Activated T-helper 1 cell treated with anti-CD3 and anti-CD28 coated beads, Interleukin-2, amount 50 U/mL, for 16 hours (primary cell): ENCODE data around the gene COL2A1.

Source experiments
- DNase-seq, 2 donors: peaks; one replicate each; pipeline ENCODE4 v3.0.0-alpha.2; 2020; ENCODE audit warnings: low read depth in 1 of 2, low spot score in 1 of 2

Gene COL2A1

GRCh38 chr12:47990351-47991105, 13.7 kb downstream of the COL2A1 start:
- DNase-seq = no peak

- DNase-seq = no peak
Measured at GRCh38 chr12:47989666-47990065, 14.6 kb downstream of the COL2A1 start.

GRCh38 chr12:47989023-47989417, 15.3 kb downstream of the COL2A1 start:
- DNase-seq = no peak

- DNase-seq = no peak
Measured at GRCh38 chr12:47988073-47989022, 15.9 kb downstream of the COL2A1 start.

GRCh38 chr12:47987411-47988072, 16.7 kb downstream of the COL2A1 start:
- no peak for DNase-seq

GRCh38 chr12:47986832-47987231, 17.4 kb downstream of the COL2A1 start:
- no peak for DNase-seq

GRCh38 chr12:47986291-47986660, 18.0 kb downstream of the COL2A1 start:
- no peak for DNase-seq

GRCh38 chr12:47985596-47986290, 18.5 kb downstream of the COL2A1 start:
- DNase-seq = no peak

- no peak for DNase-seq
Measured at GRCh38 chr12:47984331-47984801, 19.9 kb downstream of the COL2A1 start.

GRCh38 chr12:47983541-47984115, 20.6 kb downstream of the COL2A1 start:
- DNase-seq = no peak

GRCh38 chr12:47982770-47983169, 21.5 kb downstream of the COL2A1 start:
- no peak for DNase-seq

GRCh38 chr12:47982311-47982710, 22.0 kb downstream of the COL2A1 start:
- DNase-seq = no peak

- no peak for DNase-seq
Measured at GRCh38 chr12:47981496-47982260, 22.6 kb downstream of the COL2A1 start.

GRCh38 chr12:47980779-47981495, 23.3 kb downstream of the COL2A1 start:
- no peak for DNase-seq

GRCh38 chr12:47980197-47980596, 24.1 kb downstream of the COL2A1 start:
- no peak for DNase-seq

GRCh38 chr12:47979686-47980085, 24.6 kb downstream of the COL2A1 start:
- no peak for DNase-seq

GRCh38 chr12:47979166-47979565, 25.1 kb downstream of the COL2A1 start:
- DNase-seq = no peak

GRCh38 chr12:47978598-47978873, 25.7 kb downstream of the COL2A1 start:
- DNase-seq = no peak

GRCh38 chr12:47977772-47978597, 26.3 kb downstream of the COL2A1 start:
- DNase-seq = no peak
